ENCODE measurements around the gene ROR2.

ROR2 gene

GRCh38 chr9:91848146-91848545 is 101.9 kb downstream of the ROR2 start:
- in situ Hi-C loops (cut with MboI; ENCODE audit: low pct_unique_long_range_greater_than_20kb, low sequenced_read_pairs, unreplicated experiment) = no loop called here
- DNase-seq (ENCODE audit: low spot score) = no peak
- TF ChIP-seq, protein P1, sequence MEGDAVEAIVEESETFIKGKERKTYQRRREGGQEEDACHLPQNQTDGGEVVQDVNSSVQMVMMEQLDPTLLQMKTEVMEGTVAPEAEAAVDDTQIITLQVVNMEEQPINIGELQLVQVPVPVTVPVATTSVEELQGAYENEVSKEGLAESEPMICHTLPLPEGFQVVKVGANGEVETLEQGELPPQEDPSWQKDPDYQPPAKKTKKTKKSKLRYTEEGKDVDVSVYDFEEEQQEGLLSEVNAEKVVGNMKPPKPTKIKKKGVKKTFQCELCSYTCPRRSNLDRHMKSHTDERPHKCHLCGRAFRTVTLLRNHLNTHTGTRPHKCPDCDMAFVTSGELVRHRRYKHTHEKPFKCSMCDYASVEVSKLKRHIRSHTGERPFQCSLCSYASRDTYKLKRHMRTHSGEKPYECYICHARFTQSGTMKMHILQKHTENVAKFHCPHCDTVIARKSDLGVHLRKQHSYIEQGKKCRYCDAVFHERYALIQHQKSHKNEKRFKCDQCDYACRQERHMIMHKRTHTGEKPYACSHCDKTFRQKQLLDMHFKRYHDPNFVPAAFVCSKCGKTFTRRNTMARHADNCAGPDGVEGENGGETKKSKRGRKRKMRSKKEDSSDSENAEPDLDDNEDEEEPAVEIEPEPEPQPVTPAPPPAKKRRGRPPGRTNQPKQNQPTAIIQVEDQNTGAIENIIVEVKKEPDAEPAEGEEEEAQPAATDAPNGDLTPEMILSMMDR (IDR thresholded peaks at IDR 0.05; ENCODE audit: extremely low read depth, insufficient read depth, missing control alignments) = no peak

- in situ Hi-C loops (cut with MboI; ENCODE audit: low pct_unique_long_range_greater_than_20kb, low sequenced_read_pairs, unreplicated experiment) = no loop called here
- DNase-seq (ENCODE audit: low spot score) = no peak
- TF ChIP-seq, protein P1 (IDR thresholded peaks at IDR 0.05; ENCODE audit: extremely low read depth, insufficient read depth, missing control alignments) = no peak
Observed at GRCh38 chr9:91847581-91848091, 102.4 kb downstream of the ROR2 start.

- TF ChIP-seq, protein P1 (IDR thresholded peaks at IDR 0.05; ENCODE audit: extremely low read depth, insufficient read depth, missing control alignments) = no peak
- in situ Hi-C loops (cut with MboI; ENCODE audit: low pct_unique_long_range_greater_than_20kb, low sequenced_read_pairs, unreplicated experiment) = no loop called here
- DNase-seq (ENCODE audit: low spot score) = no peak
Observed at GRCh38 chr9:91845879-91846278, 104.1 kb downstream of the ROR2 start.

- DNase-seq (ENCODE audit: low spot score) = no peak
- TF ChIP-seq, protein P1 (IDR thresholded peaks at IDR 0.05; ENCODE audit: extremely low read depth, insufficient read depth, missing control alignments) = no peak
- in situ Hi-C loops (cut with MboI; ENCODE audit: low pct_unique_long_range_greater_than_20kb, low sequenced_read_pairs, unreplicated experiment) = no loop called here
Observed at GRCh38 chr9:91844701-91845291, 105.2 kb downstream of the ROR2 start.

DNA sequence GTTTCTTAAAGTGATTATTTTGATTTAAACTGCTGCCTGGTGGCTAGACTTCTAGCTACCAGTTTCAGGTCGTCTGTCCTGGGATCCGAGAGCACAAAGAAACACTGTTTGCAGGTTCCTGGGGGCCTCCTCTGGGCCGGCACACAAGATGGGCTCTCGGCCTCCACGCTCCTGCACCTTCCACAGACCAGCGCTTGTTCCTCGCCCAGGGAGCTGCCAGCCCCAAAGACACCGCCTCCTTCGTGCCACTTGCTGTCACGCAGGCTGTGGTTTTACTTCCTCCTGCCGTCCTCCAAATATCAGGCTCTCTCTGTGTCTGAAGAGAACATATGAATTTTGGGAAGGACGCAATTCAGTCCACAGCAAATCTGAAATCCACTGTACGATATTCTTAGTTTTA is 105.8 kb downstream of the ROR2 start:
- TF ChIP-seq, protein P1 (IDR thresholded peaks at IDR 0.05; ENCODE audit: extremely low read depth, insufficient read depth, missing control alignments) = no peak
- in situ Hi-C loops (cut with MboI; ENCODE audit: low pct_unique_long_range_greater_than_20kb, low sequenced_read_pairs, unreplicated experiment) = no loop called here
- DNase-seq (ENCODE audit: low spot score) = no peak

GRCh38 chr9:91843623-91844148 is 106.3 kb downstream of the ROR2 start:
- in situ Hi-C loops (cut with MboI; ENCODE audit: low pct_unique_long_range_greater_than_20kb, low sequenced_read_pairs, unreplicated experiment) = no loop called here
- DNase-seq (ENCODE audit: low spot score) = no peak
- TF ChIP-seq, protein P1 (IDR thresholded peaks at IDR 0.05; ENCODE audit: extremely low read depth, insufficient read depth, missing control alignments) = no peak
